Endothelial cell of umbilical vein (primary cell): ENCODE measurements around the gene SVIL. TPM values are rescaled to one million over a fixed set of nuclear protein-coding genes. Genes with fewer than 3 reads are reported as not detected.
"Not testable (repeated sequence)": the region's sequence is repeated elsewhere in the genome, so short reads cannot be mapped to it uniquely, and the experiment has no call there.

Source experiments
- BruUV-seq: library from RNA; stranded (reverse); fragments of 400-500 nt; replicated peaks from 2 replicates; lab custom pipeline; 2021; lab: Mats Ljungman, UMichigan
- CTCF ChIA-PET: fragments of 300-600, 350-600 bp; sonication (Branson Sonifier 250); formaldehyde crosslinking; loops from one replicate; lab custom pipeline; 2021; ENCODE audit warnings: antibody characterized with exemption, inconsistent platforms; lab: Charles Lee
- POLR2A ChIA-PET: fragments of 300-600, 350-600 bp; sonication (Branson Sonifier 250); formaldehyde crosslinking; loops from one replicate; lab custom pipeline; 2021; ENCODE audit warnings: antibody characterized with exemption, inconsistent platforms; lab: Charles Lee
- DNase-seq: peaks from one replicate; pipeline ENCODE4 v3.0.0-alpha.2; 2011; ENCODE audit warnings: low read depth, low spot score
- FAIRE-seq: peaks from 2 replicates; lab custom pipeline; 2011; peaks lifted over from hg19 to GRCh38; lab: Jason Lieb, UNC
- H2AFZ ChIP-seq: 2 replicates; pipeline ENCODE4 v1.6.0; 2012; ENCODE audit warnings: low read depth, low read length, control low read depth, inconsistent platforms
- H3K27ac ChIP-seq: 2 replicates; pipeline ENCODE4 v1.5.1; 2011; ENCODE audit warnings: low read depth, mild to moderate bottlenecking, control low read depth, low read length, moderate library complexity; ENCODE audit not compliant: insufficient read depth
- H3K27me3 ChIP-seq, 2 experiments: 2 replicates each; pipeline versions ENCODE4 v1.6.0 to v1.6.1; 2011; ENCODE audit warnings: low read length in 2 of 2, mixed read lengths in 1 of 2; ENCODE audit not compliant: control insufficient read depth in 2 of 2, insufficient read depth in 2 of 2
- H3K36me3 ChIP-seq, 2 experiments: 2 replicates in 1 of 2; 3 replicates in 1 of 2; pipeline ENCODE4 v1.5.1; 2011; ENCODE audit warnings: low read length in 2 of 2, mild to moderate bottlenecking in 1 of 2, moderate library complexity in 1 of 2; ENCODE audit not compliant: control insufficient read depth in 2 of 2, insufficient read depth in 2 of 2; ENCODE audit errors: extremely low read depth in 1 of 2
- H3K4me1 ChIP-seq: 3 replicates; pipeline ENCODE4 v1.5.1; 2011; ENCODE audit warnings: mild to moderate bottlenecking, low read length; ENCODE audit not compliant: control insufficient read depth, insufficient read depth; ENCODE audit errors: extremely low read depth
- H3K4me2 ChIP-seq: 2 replicates; pipeline ENCODE4 v1.6.1; 2011; ENCODE audit warnings: low read length, control low read depth, mixed read lengths; ENCODE audit not compliant: insufficient read depth
- H3K4me3 ChIP-seq, 3 experiments: fragments of 200-600 bp in 1 of 3; sonication (generic), shearing (Covaris generic) in 1 of 3; replicated peaks in 1 of 3; 2 replicates each; pipeline ENCODE4 v1.5.1; 2011 to 2016; ENCODE audit warnings: control low read depth in 3 of 3, low read length in 3 of 3, mild to moderate bottlenecking in 2 of 3, inconsistent platforms in 1 of 3, low read depth in 1 of 3, moderate library complexity in 1 of 3; ENCODE audit not compliant: insufficient read depth in 1 of 3
- H3K79me2 ChIP-seq: 2 replicates; pipeline ENCODE4 v1.6.0; 2012; ENCODE audit warnings: low read length, inconsistent platforms; ENCODE audit not compliant: control insufficient read depth, insufficient read depth
- H3K9ac ChIP-seq: replicated peaks from 2 replicates; pipeline ENCODE3; 2011; ENCODE audit warnings: low read length, control low read depth; ENCODE audit not compliant: insufficient read depth; ENCODE audit errors: extremely low read depth
- H3K9me1 ChIP-seq: replicated peaks from 3 replicates; pipeline ENCODE4 v1.6.0; 2011; ENCODE audit warnings: mild to moderate bottlenecking, low read length; ENCODE audit not compliant: control insufficient read depth, insufficient read depth; ENCODE audit errors: extremely low read depth
- H3K9me3 ChIP-seq: replicated peaks from 2 replicates; pipeline ENCODE4 v1.5.1; 2012; ENCODE audit warnings: low read length, inconsistent platforms; ENCODE audit not compliant: control insufficient read depth, insufficient read depth
- H4K20me1 ChIP-seq: replicated peaks from 2 replicates; pipeline ENCODE3; 2011; ENCODE audit warnings: mild to moderate bottlenecking, low read length; ENCODE audit not compliant: control insufficient read depth, insufficient read depth; ENCODE audit errors: extremely low read depth
- EZH2 ChIP-seq: IDR thresholded peaks from 2 replicates; pipeline ENCODE4 v1.6.1; 2012; ENCODE audit warnings: borderline replicate concordance, low read depth, mild to moderate bottlenecking, moderate library complexity, low read length, inconsistent platforms; ENCODE audit not compliant: severe bottlenecking
- FOS ChIP-seq: IDR thresholded peaks from 2 replicates; pipeline ENCODE4 v1.6.1; 2011; ENCODE audit warnings: mild to moderate bottlenecking, low read length, moderate library complexity, borderline replicate concordance; ENCODE audit not compliant: insufficient read depth
- GATA2 ChIP-seq: IDR thresholded peaks from 2 replicates; pipeline ENCODE4 v1.7.0; 2011; ENCODE audit warnings: low read depth, mild to moderate bottlenecking, moderate library complexity, mixed read lengths, low read length; ENCODE audit not compliant: insufficient read length, insufficient read depth
- MYC ChIP-seq: IDR thresholded peaks from one replicate; pipeline ENCODE4 v1.6.1; 2011; ENCODE audit warnings: mild to moderate bottlenecking, low read depth, low read length
- POLR2A ChIP-seq: IDR thresholded peaks from 2 replicates; pipeline ENCODE4 v1.6.1; 2012; ENCODE audit warnings: low read depth, mild to moderate bottlenecking, control low read depth, low read length
- POLR2AphosphoS5 ChIP-seq: IDR thresholded peaks from 2 replicates; pipeline ENCODE4 v1.6.1; 2012; ENCODE audit warnings: low read depth, mild to moderate bottlenecking, control low read depth, low read length, moderate library complexity; ENCODE audit not compliant: insufficient read depth
- dilution Hi-C: fragments of 300-500 bp; cut with MboI; formaldehyde crosslinking; loops from one replicate; pipeline ENCODE4 v1.15.0; 2019; ENCODE audit warnings: low sequenced_read_pairs; ENCODE audit not compliant: extremely low pct_ligation_motif_present
- intact Hi-C: fragments of 100-400 bp; cut with micrococcal nuclease; formaldehyde crosslinking; loops from one replicate; pipeline ENCODE4 v1.10.0; 2022
- polyA plus RNA-seq, 4 experiments: library from polyadenylated mRNA; depleted of rRNA in 3 of 4; stranded (reverse) in 3 of 4; unstranded in 1 of 4; fragments of >200 nt; gene quantifications; 2 replicates each; pipeline versions ENCODE4 v1.2.1 to v1.2.3, GENCODE V29; 2011 to 2012; ENCODE audit warnings: missing spikeins in 1 of 4
- total RNA-seq: library from RNA; stranded (reverse); gene quantifications from 2 replicates; pipeline ENCODE4 v1.2.3, GENCODE V29; 2021

SVIL gene
- total and polyA plus RNA-seq, 2 donors (not counting 3 experiments of a cell fraction or from before 2014, with no cell fraction given) = 22.6 to 70.7 TPM

GRCh38 chr10:29583674-29584073 lies 51.1 kb downstream of the SVIL start:
- H3K9me1 ChIP-seq = no peaks in the 10 kb centered on the region
- H3K4me2 ChIP-seq = no peak overlapping the region
- peaks cover 2% of the 10 kb centered on the region for H3K79me2 ChIP-seq
- no peaks in the 10 kb centered on the region for H3K27me3 ChIP-seq
- CTCF ChIA-PET = interaction anchor here (1.1 to 1.3 kb wide), 2 partner anchors 8 to 66 kb away, joined by 3 to 4 read pairs; no protein-coding TSS in a partner anchor
- TF ChIP-seq EZH2 (no peak), FOS (no peak), GATA2 (no peak), POLR2AphosphoS5 (no peak), MYC (no peak), POLR2A (no peak)
- H3K4me1 ChIP-seq = peaks cover 10% of the 10 kb centered on the region
- intact Hi-C loops (no loop called here), dilution Hi-C loops (no loop called here)
- H2AFZ ChIP-seq = no peak overlapping the region
- POLR2A ChIA-PET = no interaction called here
- H4K20me1 ChIP-seq = no peaks in the 10 kb centered on the region
- no peaks in the 10 kb centered on the region for H3K9me3 ChIP-seq
- H3K36me3 ChIP-seq = peaks cover 0 to 2% of the 10 kb centered on the region in 2 experiments
- H3K4me3 ChIP-seq = no peak overlapping the region
- FAIRE-seq (no peak), DNase-seq (no peak)
- no peak overlapping the region for H3K27ac ChIP-seq
- BruUV-seq = no TSS peak
- no peak overlapping the region for H3K9ac ChIP-seq

- H2AFZ ChIP-seq, intact Hi-C loops, FAIRE-seq, H3K79me2 ChIP-seq, H3K4me2 ChIP-seq, POLR2A ChIA-PET, BruUV-seq, dilution Hi-C loops, H3K9me1 ChIP-seq, H3K4me1 ChIP-seq, H3K4me3 ChIP-seq, H3K27me3 ChIP-seq, H4K20me1 ChIP-seq, DNase-seq, H3K9me3 ChIP-seq, H3K36me3 ChIP-seq: not testable (repeated sequence)
- CTCF ChIA-PET = interaction anchor here (0.9 to 1.3 kb wide), 3 partner anchors 8 to 70 kb away, joined by 3 to 4 read pairs (median 4); no protein-coding TSS in a partner anchor
- peak overlapping the region; percentile 13 for H3K9ac ChIP-seq
- peak overlapping the region; percentile 43 for H3K27ac ChIP-seq
These were observed 52.0 kb downstream of the SVIL start for GRCh38 chr10:29582769-29583168.
